Psoas muscle (tissue), 8 donors: ENCODE data around the gene CAMKMT. TPM values are rescaled to one million over a fixed set of nuclear protein-coding genes. Genes with fewer than 3 reads are reported as not detected.

ENCODE experiments used
- ATAC-seq, 4 donors: fragments of 200-7000 bp; cut with Tn5 transposase; one replicate each; pipeline ENCODE4 v1.9.1; 2020; ENCODE audit warnings: moderate library complexity in 3 of 4, mild to moderate bottlenecking in 2 of 4
- DNase-seq, 2 donors: peaks; one replicate each; pipeline ENCODE4 v3.0.0-alpha.2; 2020
- H3K27ac ChIP-seq: fragments of 200-600 bp; one replicate; pipeline ENCODE4 v1.8.0; 2022
- H3K27me3 ChIP-seq, 3 donors: fragments of 200-600 bp in 1 of 3; one replicate each; pipeline versions ENCODE4 v1.6.1 to v1.8.0; 2013 to 2022; ENCODE audit warnings: low read length in 2 of 3, mild to moderate bottlenecking in 2 of 3, moderate library complexity in 1 of 3; ENCODE audit not compliant: insufficient read depth in 3 of 3
- H3K36me3 ChIP-seq, 2 donors: fragments of 200-600 bp in 1 of 2; one replicate each; pipeline versions ENCODE4 v1.6.1 to v1.8.0; 2013 to 2022; ENCODE audit warnings: low read depth in 1 of 2, mild to moderate bottlenecking in 1 of 2, moderate library complexity in 1 of 2; ENCODE audit not compliant: insufficient read depth in 1 of 2
- H3K4me1 ChIP-seq: fragments of 200-600 bp; one replicate; pipeline ENCODE4 v1.8.0; 2022
- H3K4me3 ChIP-seq: fragments of 200-600 bp; one replicate; pipeline ENCODE4 v1.8.0; 2022; ENCODE audit warnings: mild to moderate bottlenecking
- H3K9me3 ChIP-seq: fragments of 200-600 bp; one replicate; pipeline ENCODE4 v1.8.0; 2022
- WGBS, 3 donors: extraction: QIAGEN DNeasy Blood & Tissue Kit; methylation state at CpG; one replicate each; pipeline versions ENCODE4 v1.1.6 to v1.1.7; 2013; 5-methylcytosine and 5-hydroxymethylcytosine counted together
- intact Hi-C, 2 donors: fragments of 100-400 bp; cut with DNase I; formaldehyde crosslinking; loops; one replicate each; pipeline versions ENCODE4 v1.11.0 to v1.14.2; 2022
- polyA plus RNA-seq, 3 donors: library from polyadenylated mRNA; stranded (reverse); fragments of 200-250 nt; gene quantifications; one replicate each; pipeline ENCODE4 v1.2.3, GENCODE V29; 2013
- total RNA-seq, 4 donors: library from RNA; stranded (reverse); fragmentation: NEBNext Ultra II Directional in 2 of 4; extraction: Animal tissue kit (Norgen Biotek cat#: 25700) in 2 of 4; gene quantifications; one replicate each; pipeline versions ENCODE4 v1.2.1 to v1.2.4, GENCODE V29; 2021 to 2023
- TF ChIP-seq, protein P1 (sequence below): fragments of 200-600 bp; IDR thresholded peaks from one replicate; pipeline ENCODE4 v1.8.0; 2022; ENCODE audit warnings: antibody characterized with exemption
- donor health status: healthy with polysubstance abuse.
- donor health status: DM: no; HTN: no; CAD: no; lungs with moderate emphysema.
- donor health status: Bipolar disorder and iron deficiency.
- donor health status: healthy.
- donor health status: DM: yes; HTN: yes; CAD: no.
- donor health status: DM: no; HTN: no; CAD: no.
- donor health status: DM: no; HTN: no; CAD: no.
- donor health status: DM: yes; HTN: yes; CAD: no.

The CAMKMT gene
- total and polyA plus RNA-seq, 7 donors = 2.8 to 7.3 (median 4.5) TPM

DNA sequence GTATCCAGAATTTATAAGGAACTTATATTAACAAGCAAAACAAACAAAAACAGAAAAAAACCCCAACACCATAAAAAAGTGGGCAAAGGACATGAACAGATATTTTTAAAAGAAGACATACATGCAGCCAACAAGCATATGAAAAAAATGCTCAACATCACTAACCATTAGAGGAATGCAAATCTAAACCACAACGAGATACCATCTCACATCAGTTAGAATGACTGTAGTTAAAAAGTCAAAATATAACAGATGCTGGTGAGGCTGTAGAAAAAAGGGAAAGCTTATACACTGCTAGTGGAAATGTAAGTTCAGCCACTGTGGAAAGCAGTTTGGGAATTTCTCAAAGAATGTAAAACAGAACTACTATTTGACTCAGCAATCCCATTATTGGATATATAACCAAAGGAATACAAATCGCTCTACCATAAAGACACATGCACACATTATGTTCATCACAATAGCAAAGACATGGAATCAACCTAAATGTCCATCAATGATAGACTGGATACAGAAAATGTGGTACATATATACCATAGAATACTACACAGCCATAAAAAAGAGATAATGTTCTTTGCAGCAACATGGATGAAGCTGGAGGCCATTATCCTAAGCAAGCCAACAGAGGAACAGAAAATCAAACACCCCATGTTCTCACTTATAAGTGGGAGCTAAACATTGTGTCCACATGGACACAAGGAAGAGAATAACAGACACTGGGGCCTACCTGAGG is 25.8 kb upstream of the CAMKMT start:
- peaks cover 11 to 97% of the 10 kb centered on the region in 2 donors for H3K36me3 ChIP-seq
- ATAC-seq = no peak
- TF ChIP-seq, protein P1, sequence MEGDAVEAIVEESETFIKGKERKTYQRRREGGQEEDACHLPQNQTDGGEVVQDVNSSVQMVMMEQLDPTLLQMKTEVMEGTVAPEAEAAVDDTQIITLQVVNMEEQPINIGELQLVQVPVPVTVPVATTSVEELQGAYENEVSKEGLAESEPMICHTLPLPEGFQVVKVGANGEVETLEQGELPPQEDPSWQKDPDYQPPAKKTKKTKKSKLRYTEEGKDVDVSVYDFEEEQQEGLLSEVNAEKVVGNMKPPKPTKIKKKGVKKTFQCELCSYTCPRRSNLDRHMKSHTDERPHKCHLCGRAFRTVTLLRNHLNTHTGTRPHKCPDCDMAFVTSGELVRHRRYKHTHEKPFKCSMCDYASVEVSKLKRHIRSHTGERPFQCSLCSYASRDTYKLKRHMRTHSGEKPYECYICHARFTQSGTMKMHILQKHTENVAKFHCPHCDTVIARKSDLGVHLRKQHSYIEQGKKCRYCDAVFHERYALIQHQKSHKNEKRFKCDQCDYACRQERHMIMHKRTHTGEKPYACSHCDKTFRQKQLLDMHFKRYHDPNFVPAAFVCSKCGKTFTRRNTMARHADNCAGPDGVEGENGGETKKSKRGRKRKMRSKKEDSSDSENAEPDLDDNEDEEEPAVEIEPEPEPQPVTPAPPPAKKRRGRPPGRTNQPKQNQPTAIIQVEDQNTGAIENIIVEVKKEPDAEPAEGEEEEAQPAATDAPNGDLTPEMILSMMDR = no peak
- no peaks in the 10 kb centered on the region for H3K4me1 ChIP-seq
- no peak overlapping the region for H3K27ac ChIP-seq
- WGBS, 3 donors = 92 to 94% (median 93%) methylated on average over 2 of the region's 2 CpGs
- H3K4me3 ChIP-seq = no peak overlapping the region
- no peaks in the 10 kb centered on the region for H3K9me3 ChIP-seq
- no peak for DNase-seq
- intact Hi-C loops = no loop called here
- H3K27me3 ChIP-seq = no peaks in the 10 kb centered on the region

DNA sequence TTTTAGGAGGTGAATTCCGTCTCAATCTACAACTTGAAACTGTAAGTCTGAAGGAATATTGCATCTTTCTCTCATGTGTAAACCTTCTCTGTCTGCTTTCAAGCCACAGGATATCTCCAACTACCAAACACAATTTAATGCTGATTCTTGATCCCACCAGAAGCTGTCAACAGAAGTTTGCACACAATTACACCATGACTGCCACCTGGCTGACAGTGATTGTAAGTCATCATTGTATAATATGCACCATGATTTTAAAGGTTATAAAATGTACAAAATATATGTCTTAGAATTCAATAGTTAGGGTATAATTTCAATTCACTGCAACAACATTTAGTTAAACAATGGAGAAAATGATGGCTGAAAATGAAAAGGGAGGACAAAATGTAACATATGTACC is 18.9 kb upstream of the CAMKMT start:
- intact Hi-C loops = no loop called here
- 92 to 95% (median 94%) methylated on average over 1 of the region's 1 CpG for WGBS, 3 donors

DNA sequence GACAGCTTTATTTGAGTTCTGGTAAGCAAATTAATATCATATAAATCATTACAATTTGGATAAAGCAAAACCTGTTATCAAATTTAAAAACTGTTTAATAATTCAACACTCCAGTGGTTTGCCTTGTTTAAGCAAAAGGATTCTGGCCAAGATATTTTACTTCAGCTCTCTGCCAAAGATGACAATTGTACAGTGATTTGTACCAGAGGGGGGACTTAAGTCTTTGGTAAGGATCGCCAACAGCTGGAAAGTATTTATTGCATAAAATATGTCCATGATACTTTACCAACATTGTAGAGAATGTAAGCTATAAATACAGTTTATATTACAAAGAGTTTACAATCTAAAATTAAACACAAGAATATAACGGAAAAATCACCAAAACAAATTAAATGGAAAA is 14.2 kb upstream of the CAMKMT start:
- 37 to 64% (median 62%) methylated on average over 2 of the region's 2 CpGs for WGBS, 3 donors

More for the DNA sequence above, 18.9 kb upstream of the CAMKMT start:
- H3K36me3 ChIP-seq = peaks cover 7 to 93% of the 10 kb centered on the region in 2 donors
- DNase-seq (no peak), ATAC-seq (peak in 1 of 4 donors; percentile 41)
- H3K4me1 ChIP-seq = peaks cover 4% of the 10 kb centered on the region
- TF ChIP-seq, protein P1 = peak; percentile 19
- no peak overlapping the region for H3K4me3 ChIP-seq
- H3K27me3 ChIP-seq = no peaks in the 10 kb centered on the region
- H3K27ac ChIP-seq = no peak overlapping the region
- H3K9me3 ChIP-seq = no peaks in the 10 kb centered on the region

DNA sequence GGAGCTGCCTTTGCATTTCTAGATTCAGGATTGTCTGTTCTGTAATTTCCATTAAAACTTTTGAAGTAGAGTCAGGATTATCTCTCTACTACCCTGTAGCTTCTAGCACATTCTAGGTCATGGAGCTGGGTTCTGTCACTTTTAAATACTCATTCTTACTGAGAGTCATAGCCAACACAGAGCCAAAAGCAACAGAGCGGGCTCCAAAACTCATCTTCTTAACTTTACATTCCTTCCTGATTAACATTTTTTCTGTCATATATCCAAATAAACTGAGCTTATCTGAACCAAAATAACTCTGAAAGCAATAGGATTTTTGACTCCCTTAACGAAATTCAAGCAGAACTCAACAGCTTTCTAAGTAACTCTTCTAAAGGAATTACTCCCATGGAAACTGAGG is 13.3 kb upstream of the CAMKMT start:
- WGBS, 3 donors = 55 to 68% (median 63%) methylated on average over 2 of the region's 2 CpGs
- peaks cover 0 to 38% of the 10 kb centered on the region in 2 donors for H3K36me3 ChIP-seq
- no peak overlapping the region for H3K27ac ChIP-seq
- H3K4me1 ChIP-seq = peaks cover 27% of the 10 kb centered on the region
- no peaks in the 10 kb centered on the region for H3K9me3 ChIP-seq
- no peaks in the 10 kb centered on the region for H3K27me3 ChIP-seq
- no peak overlapping the region for H3K4me3 ChIP-seq
- DNase-seq (no peak), ATAC-seq (no peak)
- intact Hi-C loops = no loop called here
- TF ChIP-seq, protein P1 = no peak

More for the DNA sequence above, 14.2 kb upstream of the CAMKMT start:
- Histone ChIP-seq H3K4me1 (peaks cover 22% of the 10 kb centered on the region), H3K27ac (no peak overlapping the region), H3K9me3 (no peaks in the 10 kb centered on the region), H3K36me3 (peaks cover 0 to 47% of the 10 kb centered on the region in 2 donors), H3K27me3 (no peaks in the 10 kb centered on the region), H3K4me3 (no peak overlapping the region)
- TF ChIP-seq, protein P1 = no peak
- DNase-seq = no peak
- intact Hi-C loops = no loop called here
- no peak for ATAC-seq

DNA sequence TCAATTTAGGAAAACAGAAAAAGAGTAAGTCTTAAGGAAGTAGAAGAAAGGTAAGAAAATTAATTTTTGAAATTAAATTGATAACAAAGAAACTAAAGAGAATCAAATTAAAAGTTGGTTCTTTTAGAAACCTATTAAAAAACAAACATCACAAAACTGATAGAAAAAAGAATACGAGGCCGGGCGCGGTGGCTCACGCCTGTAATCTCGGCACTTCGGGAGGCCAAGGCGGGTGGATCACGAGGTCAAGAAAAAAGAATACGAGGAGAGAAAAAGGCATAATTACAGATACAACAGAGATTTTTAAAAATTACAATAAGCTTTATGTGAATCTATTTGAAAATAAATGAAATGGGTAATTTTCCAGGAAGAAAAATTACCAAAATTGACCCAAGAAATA is 12.2 kb upstream of the CAMKMT start:
- Histone ChIP-seq H3K9me3 (no peaks in the 10 kb centered on the region), H3K27ac (no peak overlapping the region), H3K36me3 (peaks cover 0 to 27% of the 10 kb centered on the region in 2 donors), H3K4me3 (no peak overlapping the region), H3K27me3 (no peaks in the 10 kb centered on the region), H3K4me1 (peaks cover 27% of the 10 kb centered on the region)
- no peak for ATAC-seq
- no peak for DNase-seq
- 98 to 99% (median 99%) methylated on average over 10 of the region's 10 CpGs for whole genome bisulfite sequencing, 3 donors
- intact Hi-C loops = no loop called here
- TF ChIP-seq, protein P1 = no peak
